Adrenal gland (tissue), 12 donors: ENCODE data around the gene PRDM16. TPM values are rescaled to one million over a fixed set of nuclear protein-coding genes. Genes with fewer than 3 reads are reported as not detected.

ENCODE experiments used
- DNase-seq, 7 donors: peaks; one replicate each; pipeline ENCODE4 v3.0.0-alpha.2; 2019 to 2020
- H3K27ac ChIP-seq, 5 donors: fragments of 200-600 bp; sonication (generic) in 4 of 5; 1 replicate in 3 of 5; 2 replicates in 2 of 5; pipeline versions ENCODE4 v1.5.1 to v1.8.0; 2016 to 2020; ENCODE audit warnings: mild to moderate bottlenecking in 1 of 5
- H3K27me3 ChIP-seq: fragments of 200-600 bp; 2 replicates; pipeline ENCODE4 v1.8.0; 2021
- H3K36me3 ChIP-seq, 2 donors: fragments of 200-600 bp; replicated peaks in 1 of 2; 1 replicate in 1 of 2; 2 replicates in 1 of 2; pipeline versions ENCODE4 v1.5.1 to v1.8.0; 2018 to 2022
- H3K4me1 ChIP-seq, 2 donors: fragments of 200-600 bp; replicated peaks in 1 of 2; 1 replicate in 1 of 2; 2 replicates in 1 of 2; pipeline versions ENCODE4 v1.5.1 to v1.8.0; 2018 to 2021
- H3K4me3 ChIP-seq, 4 donors: fragments of 200-600 bp; sonication (generic) in 3 of 4; one replicate each; pipeline ENCODE4 v1.5.1; 2016 to 2018
- H3K9me3 ChIP-seq, 3 donors: fragments of 200-600 bp; sonication (generic) in 1 of 3; replicated peaks in 1 of 3; 1 replicate in 2 of 3; 2 replicates in 1 of 3; pipeline versions ENCODE4 v1.5.1 to v1.8.0; 2016 to 2021
- CTCF ChIP-seq, 6 experiments: fragments of 450-650 bp in 4 of 6; fragments of 200-600 bp in 2 of 6; sonication (generic) in 1 of 6; IDR thresholded peaks; 1 replicate in 5 of 6; 2 replicates in 1 of 6; pipeline versions ENCODE4 v1.5.1 to v1.8.0; 2016 to 2021; ENCODE audit warnings: antibody characterized with exemption in 6 of 6, mild to moderate bottlenecking in 2 of 6, moderate library complexity in 1 of 6
- POLR2A ChIP-seq, 2 donors: fragments of 450-650 bp; IDR thresholded peaks; one replicate each; pipeline ENCODE4 v1.6.1; 2017; ENCODE audit warnings: antibody characterized with exemption in 2 of 2, mild to moderate bottlenecking in 2 of 2, moderate library complexity in 1 of 2
- WGBS, 4 donors: extraction: QIAGEN DNeasy Blood & Tissue Kit in 2 of 4; methylation state at CpG; one replicate each; pipeline versions ENCODE4 v1.1.5 to v1.1.7; 2013 to 2017; 5-methylcytosine and 5-hydroxymethylcytosine counted together
- intact Hi-C, 2 donors: fragments of 100-400 bp; cut with DNase I; formaldehyde crosslinking; loops; one replicate each; pipeline versions ENCODE4 v1.14.1 to v1.15.0; 2022 to 2023
- polyA plus RNA-seq, 3 donors: library from polyadenylated mRNA; stranded (reverse); fragments of 200-250 nt in 2 of 3; fragments of 350-450 nt in 1 of 3; fragmentation: Illumina TruSeq in 1 of 3; extraction: RNeasy Lipid Tissue Mini Kit (QIAGEN cat#74804) in 1 of 3; gene quantifications; one replicate each; pipeline ENCODE4 v1.2.3, GENCODE V29; 2013 to 2014
- total RNA-seq, 9 donors: library from RNA; depleted of rRNA in 4 of 9; stranded (reverse); fragments of >200 nt in 4 of 9; fragments of 120-200 nt in 1 of 9; fragmentation: NEBNext Ultra II Directional in 1 of 9; extraction: Animal tissue kit (Norgen Biotek cat#: 25700) in 1 of 9; gene quantifications; one replicate each; pipeline versions ENCODE4 v1.1.0 to v1.2.4, GENCODE V29; 2013 to 2023
- donor health status: healthy with polysubstance abuse.
- donor health status: Bipolar disorder and iron deficiency.
- donor health status: DM: yes; HTN: yes; CAD: no.
- donor health status: DM: no; HTN: no; CAD: no.
- donor health status: DM: no; HTN: no; CAD: no.
- donor health status: DM: yes; HTN: yes; CAD: no.

The PRDM16 gene
- total and polyA plus RNA-seq, 12 donors: 0.04 to 2.8 (median 0.61) TPM; not detected in 1

- Histone ChIP-seq H3K4me3 (no peak overlapping the region), H3K36me3 (no peaks in the 10 kb centered on the region), H3K9me3 (no peaks in the 10 kb centered on the region), H3K4me1 (no peaks in the 10 kb centered on the region), H3K27me3 (no peaks in the 10 kb centered on the region), H3K27ac (no peak overlapping the region)
- intact Hi-C loops: no loop called here
- DNase-seq: no peak
- WGBS, 4 donors: 91 to 95% (median 94%) methylated on average over 14 to 19 of the region's 19 CpGs
- no peak for TF ChIP-seq POLR2A (IDR thresholded peaks at IDR 0.05)
- TF ChIP-seq CTCF (IDR thresholded peaks at IDR 0.05): no peak
Observed at GRCh38 chr1:3209201-3209600, 140.2 kb downstream of the PRDM16 start.

- H3K9me3 ChIP-seq: no peaks in the 10 kb centered on the region
- TF ChIP-seq CTCF (IDR thresholded peaks at IDR 0.05) (no peak), POLR2A (IDR thresholded peaks at IDR 0.05) (no peak)
- intact Hi-C loops: no loop called here
- no peak overlapping the region for H3K27ac ChIP-seq
- H3K4me1 ChIP-seq: no peaks in the 10 kb centered on the region
- no peak overlapping the region for H3K4me3 ChIP-seq
- 82 to 93% (median 87%) methylated on average over 26 to 47 of the region's 47 CpGs for WGBS, 4 donors
- no peaks in the 10 kb centered on the region for H3K27me3 ChIP-seq
- DNase-seq: no peak
- no peaks in the 10 kb centered on the region for H3K36me3 ChIP-seq
Observed at GRCh38 chr1:3211582-3212375, 142.8 kb downstream of the PRDM16 start.

- 90 to 91% (median 90%) methylated on average over 31 to 34 of the region's 34 CpGs for WGBS, 4 donors
- no peaks in the 10 kb centered on the region for H3K4me1 ChIP-seq
- no peak for TF ChIP-seq POLR2A (IDR thresholded peaks at IDR 0.05)
- no peak for TF ChIP-seq CTCF (IDR thresholded peaks at IDR 0.05)
- intact Hi-C loops: no loop called here
- no peak for DNase-seq
- no peak overlapping the region for H3K4me3 ChIP-seq
- no peak overlapping the region for H3K27ac ChIP-seq
- H3K27me3 ChIP-seq: peaks cover under 1% of the 10 kb centered on the region
- no peaks in the 10 kb centered on the region for H3K36me3 ChIP-seq
- no peaks in the 10 kb centered on the region for H3K9me3 ChIP-seq
Observed at GRCh38 chr1:3212453-3213355, 143.7 kb downstream of the PRDM16 start.

- H3K4me1 ChIP-seq: no peaks in the 10 kb centered on the region
- H3K36me3 ChIP-seq: no peaks in the 10 kb centered on the region
- H3K27me3 ChIP-seq: peaks cover 8% of the 10 kb centered on the region
- DNase-seq: peak in 4 of 7 donors; percentile 16 to 52 (median 40)
- no peak for TF ChIP-seq CTCF (IDR thresholded peaks at IDR 0.05)
- no peak for TF ChIP-seq POLR2A (IDR thresholded peaks at IDR 0.05)
- no peak overlapping the region for H3K27ac ChIP-seq
- H3K4me3 ChIP-seq: no peak overlapping the region
- 34 to 65% (median 43%) methylated on average over 3 to 16 of the region's 16 CpGs for WGBS, 4 donors
- intact Hi-C loops: no loop called here
- H3K9me3 ChIP-seq: no peaks in the 10 kb centered on the region
Observed at GRCh38 chr1:3213730-3214129, 144.7 kb downstream of the PRDM16 start.
